Neural cell (in vitro differentiated cells): ENCODE measurements around the gene NALCN. TPM values are rescaled to one million over a fixed set of nuclear protein-coding genes. Genes with fewer than 3 reads are reported as not detected.
A peak's percentile ranks its signal among the peaks of the same experiment; 100 is the strongest.

Source experiments
- H2AFZ ChIP-seq: fragments of 200-600, 300-800 bp; sonication (generic), shearing (Covaris generic); 2 replicates; pipeline ENCODE4 v1.6.0; 2014; ENCODE audit warnings: low read depth, mild to moderate bottlenecking, antibody characterized with exemption, low read length, moderate library complexity
- H3F3A ChIP-seq: fragments of 200-600 bp; shearing (Covaris generic); 2 replicates; pipeline ENCODE4 v1.6.1; 2016; ENCODE audit warnings: mild to moderate bottlenecking, moderate library complexity, mixed read lengths, antibody characterized with exemption, low read length; ENCODE audit not compliant: insufficient read depth, poor library complexity, severe bottlenecking
- H3K27ac ChIP-seq: fragments of 200-600, 300-800 bp; sonication (generic), shearing (Covaris generic); 2 replicates; pipeline ENCODE4 v1.5.1; 2014; ENCODE audit warnings: mild to moderate bottlenecking, low read length, moderate library complexity
- H3K27me3 ChIP-seq: fragments of 300-800, 200-600 bp; sonication (generic), shearing (Covaris generic); 2 replicates; pipeline ENCODE4 v1.6.0; 2014; ENCODE audit warnings: mild to moderate bottlenecking, low read depth, low read length, moderate library complexity; ENCODE audit not compliant: insufficient read depth
- H3K36me3 ChIP-seq: fragments of 300-800, 200-600 bp; sonication (generic), shearing (Covaris generic); 2 replicates; pipeline ENCODE4 v1.5.1; 2014; ENCODE audit warnings: mild to moderate bottlenecking, antibody characterized with exemption, low read length, moderate library complexity; ENCODE audit not compliant: insufficient read depth
- H3K4me2 ChIP-seq: fragments of 300-800, 200-600 bp; sonication (generic), shearing (Covaris generic); 2 replicates; pipeline ENCODE4 v1.6.0; 2014; ENCODE audit warnings: mild to moderate bottlenecking, low read length
- H3K4me3 ChIP-seq: fragments of 300-800, 200-600 bp; sonication (generic), shearing (Covaris generic); 2 replicates; pipeline ENCODE4 v1.5.1; 2014; ENCODE audit warnings: mild to moderate bottlenecking, low read length, moderate library complexity
- H3K79me2 ChIP-seq: fragments of 200-600 bp; shearing (Covaris generic); replicated peaks from 2 replicates; pipeline ENCODE4 v1.6.0; 2014; ENCODE audit warnings: mild to moderate bottlenecking, low read length, moderate library complexity; ENCODE audit not compliant: insufficient read depth
- H3K9ac ChIP-seq: fragments of 300-800, 200-600 bp; sonication (generic), shearing (Covaris generic); 2 replicates; pipeline ENCODE4 v1.6.1; 2016; ENCODE audit warnings: mild to moderate bottlenecking, low read length, mixed read lengths
- H3K9me2 ChIP-seq: fragments of 200-600 bp; shearing (Covaris generic); 2 replicates; pipeline ENCODE4 v1.6.1; 2016; ENCODE audit warnings: mild to moderate bottlenecking, low read length, mixed read lengths; ENCODE audit not compliant: insufficient read depth
- H3K9me3 ChIP-seq: fragments of 200-600, 300-800 bp; sonication (generic), shearing (Covaris generic); 2 replicates; pipeline ENCODE4 v1.6.1; 2016; ENCODE audit warnings: mild to moderate bottlenecking, mixed run types, low read length, moderate library complexity, mixed read lengths
- H4K20me1 ChIP-seq: fragments of 200-600 bp; shearing (Covaris generic); 2 replicates; pipeline ENCODE4 v1.6.1; 2016; ENCODE audit warnings: mild to moderate bottlenecking, mixed run types; ENCODE audit not compliant: insufficient read depth
- EZH2 ChIP-seq: fragments of 200-600, 300-800 bp; shearing (Covaris generic), sonication (generic); IDR thresholded peaks from 2 replicates; pipeline ENCODE4 v1.6.1; 2014; ENCODE audit warnings: antibody characterized with exemption, low read length, borderline replicate concordance, mild to moderate bottlenecking; ENCODE audit not compliant: insufficient read depth, poor library complexity, severe bottlenecking
- MXI1 ChIP-seq: fragments of 450-650 bp; conservative IDR thresholded peaks from 2 replicates; pipeline ENCODE4 v1.6.1; 2014; ENCODE audit warnings: antibody characterized with exemption, mild to moderate bottlenecking; ENCODE audit not compliant: poor library complexity, severe bottlenecking
- POLR2AphosphoS5 ChIP-seq: IDR thresholded peaks from 2 replicates; pipeline ENCODE4 v1.6.1; 2012
- REST ChIP-seq: IDR thresholded peaks from 2 replicates; pipeline ENCODE4 v1.6.1; 2012; ENCODE audit warnings: borderline replicate concordance
- TAF1 ChIP-seq: IDR thresholded peaks from 2 replicates; pipeline ENCODE4 v1.6.1; 2012; ENCODE audit warnings: low read depth
- polyA plus RNA-seq: library from polyadenylated mRNA; depleted of rRNA; stranded (reverse); fragments of >200 nt; gene quantifications from 2 replicates; pipeline ENCODE4 v1.2.3, GENCODE V29; 2014

The NALCN gene
- polyA plus RNA-seq, 1 donor from 2014 or later, result 24.1 TPM

- H3K27me3 ChIP-seq, result no peaks in the 10 kb centered on the region
- H3K9me2 ChIP-seq, result no peaks in the 10 kb centered on the region
- H3F3A ChIP-seq, result no peaks in the 10 kb centered on the region
- no peak overlapping the region for H3K9ac ChIP-seq
- H4K20me1 ChIP-seq, result no peaks in the 10 kb centered on the region
- H2AFZ ChIP-seq, result peak overlapping the region; percentile 22
- no peak overlapping the region for H3K27ac ChIP-seq
- H3K79me2 ChIP-seq, result no peaks in the 10 kb centered on the region
- no peak overlapping the region for H3K4me2 ChIP-seq
- TF ChIP-seq REST, result peak; percentile 32
- no peak for TF ChIP-seq EZH2
- H3K36me3 ChIP-seq, result no peaks in the 10 kb centered on the region
- H3K4me3 ChIP-seq, result no peak overlapping the region
- H3K9me3 ChIP-seq, result no peaks in the 10 kb centered on the region
Measured at GRCh38 chr13:101018720-101019119, 397.6 kb downstream of the NALCN start.

GRCh38 chr13:101017123-101017872, 399.0 kb downstream of the NALCN start:
- no peaks in the 10 kb centered on the region for H3K9me2 ChIP-seq
- H3K36me3 ChIP-seq, result no peaks in the 10 kb centered on the region
- H3K27ac ChIP-seq, result no peak overlapping the region

More at GRCh38 chr13:101017123-101017872, 399.0 kb downstream of the NALCN start:
- Histone ChIP-seq H2AFZ (peak overlapping the region; percentile 1), H3K9me3 (no peaks in the 10 kb centered on the region), H3F3A (no peaks in the 10 kb centered on the region), H3K79me2 (no peaks in the 10 kb centered on the region), H3K4me3 (no peak overlapping the region), H3K4me2 (no peak overlapping the region), H3K9ac (no peak overlapping the region), H4K20me1 (no peaks in the 10 kb centered on the region), H3K27me3 (no peaks in the 10 kb centered on the region)
- TF ChIP-seq REST (no peak), MXI1 (no peak), TAF1 (no peak), POLR2AphosphoS5 (no peak)
